ENCODE results near the gene CSTF1.
A peak's percentile ranks its signal among the peaks of the same experiment; 100 is the strongest.

Gene CSTF1
- 6.3 to 40.4 (median 30.6) reads per million in 17 experiments for total RNA-seq

- DNase-seq = peak; percentile 100
Measured at GRCh38 chr20:56392132-56392880, at the start of gene CSTF1, which contains the start of gene AURKA. CSTF1 (plus strand) TSS chr20:56392645; CDS start chr20:56395553, 2,908 bp downstream. AURKA (minus strand) TSS chr20:56392215; CDS start chr20:56388197, 4,018 bp downstream.

GRCh38 chr20:56342783-56343182 is 49.7 kb upstream of the CSTF1 start:
- no peak for DNase-seq

- DNase-seq = peak; percentile 41 to 80 (median 51)
Measured at GRCh38 chr20:56343861-56344381, 48.5 kb upstream of the CSTF1 start.

- no peak for DNase-seq
Measured at GRCh38 chr20:56345911-56346310, 46.5 kb upstream of the CSTF1 start.

GRCh38 chr20:56347628-56348304 is 44.7 kb upstream of the CSTF1 start:
- no peak for DNase-seq

GRCh38 chr20:56348305-56348693 is 44.1 kb upstream of the CSTF1 start:
- no peak for DNase-seq

- DNase-seq = no peak
Measured at GRCh38 chr20:56348746-56349145, 43.7 kb upstream of the CSTF1 start.

- no peak for DNase-seq
Measured at GRCh38 chr20:56350842-56351241, 41.6 kb upstream of the CSTF1 start.

GRCh38 chr20:56352345-56353055 is 39.9 kb upstream of the CSTF1 start:
- DNase-seq = no peak

- DNase-seq = no peak
Measured at GRCh38 chr20:56353356-56353755, 39.1 kb upstream of the CSTF1 start.

- no peak for DNase-seq
Measured at GRCh38 chr20:56358070-56358469, 34.4 kb upstream of the CSTF1 start.

GRCh38 chr20:56358600-56359211 is 33.7 kb upstream of the CSTF1 start, which contains the start of gene FAM210B:
FAM210B (plus strand) TSS chr20:56358974; CDS start chr20:56359006, 32 bp downstream.
- DNase-seq = peak; percentile 92 to 98 (median 96)

GRCh38 chr20:56359212-56360132 is 33.0 kb upstream of the CSTF1 start:
- DNase-seq = peak; percentile 49 to 75 (median 64)

GRCh38 chr20:56360133-56360907 is 32.1 kb upstream of the CSTF1 start:
- no peak for DNase-seq

GRCh38 chr20:56360908-56361205 is 31.6 kb upstream of the CSTF1 start:
- DNase-seq = no peak

- DNase-seq = no peak
Measured at GRCh38 chr20:56361900-56362299, 30.5 kb upstream of the CSTF1 start.

GRCh38 chr20:56362833-56363413 is 29.5 kb upstream of the CSTF1 start:
- peak; percentile 40 to 77 (median 54) for DNase-seq

- DNase-seq = no peak
Measured at GRCh38 chr20:56363491-56363890, 29.0 kb upstream of the CSTF1 start.

- DNase-seq = no peak
Measured at GRCh38 chr20:56368351-56369134, 23.9 kb upstream of the CSTF1 start.

All from suppressor macrophage (primary cell).